HEK293 (cell line): ENCODE data around the gene MMS19.

ENCODE experiments used
- ZBTB1 ChIP-seq: fragments of 450-650 bp; formaldehyde crosslinking; IDR thresholded peaks from 2 replicates; pipeline ENCODE4 v1.5.1; 2016; ENCODE audit warnings: missing biosample characterization, missing genetic modification characterization
- ZNF248 ChIP-seq: fragments of 450-650 bp; formaldehyde crosslinking; IDR thresholded peaks from 2 replicates; pipeline ENCODE4 v1.5.1; 2017; ENCODE audit warnings: missing biosample characterization, missing genetic modification characterization
- ZNF600 ChIP-seq: fragments of 450-650 bp; formaldehyde crosslinking; IDR thresholded peaks from 2 replicates; pipeline ENCODE4 v1.5.1; 2016; ENCODE audit warnings: missing biosample characterization, missing genetic modification characterization
- ZNF670 ChIP-seq: fragments of 450-650 bp; formaldehyde crosslinking; IDR thresholded peaks from 2 replicates; pipeline ENCODE4 v1.5.1; 2016; ENCODE audit warnings: missing biosample characterization, missing genetic modification characterization, low read depth
- ZNF777 ChIP-seq: fragments of 450-650 bp; formaldehyde crosslinking; IDR thresholded peaks from 2 replicates; pipeline ENCODE4 v1.5.1; 2017; ENCODE audit warnings: missing biosample characterization, missing genetic modification characterization, borderline replicate concordance
- TF ChIP-seq, protein P1 (sequence below): fragments of 450-650 bp; formaldehyde crosslinking; IDR thresholded peaks from 2 replicates; pipeline ENCODE4 v1.5.1; 2016; ENCODE audit warnings: missing biosample characterization, missing genetic modification characterization
- TF ChIP-seq, protein P2 (sequence below): fragments of 450-650 bp; formaldehyde crosslinking; IDR thresholded peaks from 2 replicates; pipeline ENCODE4 v1.5.1; 2016; ENCODE audit warnings: missing biosample characterization, missing genetic modification characterization

DNA sequence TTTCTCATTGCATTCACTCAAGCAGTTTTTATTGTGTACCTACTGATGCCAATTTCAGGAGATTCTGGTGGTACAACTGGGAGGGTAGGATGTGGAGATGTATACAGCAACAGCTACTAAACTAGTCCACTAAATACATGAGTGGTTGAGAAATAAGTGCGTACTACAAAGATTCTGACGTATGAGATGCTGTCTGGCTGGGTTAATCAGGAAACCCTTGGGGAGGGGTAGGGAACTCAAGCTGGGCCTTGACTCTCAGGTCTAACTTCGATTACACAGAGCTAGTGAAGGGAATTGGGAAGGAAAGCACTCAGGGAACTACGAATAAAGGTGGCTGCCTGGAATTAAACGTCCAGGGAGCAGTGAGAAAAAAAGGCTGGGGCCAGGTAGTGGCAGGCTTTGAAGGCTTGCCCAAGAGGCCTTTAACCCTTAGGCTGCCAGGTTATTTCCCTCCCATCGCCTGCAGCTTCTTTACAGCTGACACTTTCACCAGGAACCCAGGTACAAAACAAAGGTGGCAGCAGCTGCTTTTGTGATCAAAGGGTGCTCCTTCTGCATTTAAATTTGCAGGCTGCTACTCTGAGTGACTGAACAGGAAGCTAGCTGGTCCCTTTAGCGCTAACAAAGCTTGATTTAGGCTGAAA lies 3.2 kb downstream of the MMS19 start:
- TF ChIP-seq ZNF777 (tag by site-specific recombination) (no peak), ZNF600 (no peak), ZNF248 (tag by site-specific recombination) (no peak), ZBTB1 (tag by site-specific recombination) (no peak), ZNF670 (no peak)
- TF ChIP-seq, protein P1, sequence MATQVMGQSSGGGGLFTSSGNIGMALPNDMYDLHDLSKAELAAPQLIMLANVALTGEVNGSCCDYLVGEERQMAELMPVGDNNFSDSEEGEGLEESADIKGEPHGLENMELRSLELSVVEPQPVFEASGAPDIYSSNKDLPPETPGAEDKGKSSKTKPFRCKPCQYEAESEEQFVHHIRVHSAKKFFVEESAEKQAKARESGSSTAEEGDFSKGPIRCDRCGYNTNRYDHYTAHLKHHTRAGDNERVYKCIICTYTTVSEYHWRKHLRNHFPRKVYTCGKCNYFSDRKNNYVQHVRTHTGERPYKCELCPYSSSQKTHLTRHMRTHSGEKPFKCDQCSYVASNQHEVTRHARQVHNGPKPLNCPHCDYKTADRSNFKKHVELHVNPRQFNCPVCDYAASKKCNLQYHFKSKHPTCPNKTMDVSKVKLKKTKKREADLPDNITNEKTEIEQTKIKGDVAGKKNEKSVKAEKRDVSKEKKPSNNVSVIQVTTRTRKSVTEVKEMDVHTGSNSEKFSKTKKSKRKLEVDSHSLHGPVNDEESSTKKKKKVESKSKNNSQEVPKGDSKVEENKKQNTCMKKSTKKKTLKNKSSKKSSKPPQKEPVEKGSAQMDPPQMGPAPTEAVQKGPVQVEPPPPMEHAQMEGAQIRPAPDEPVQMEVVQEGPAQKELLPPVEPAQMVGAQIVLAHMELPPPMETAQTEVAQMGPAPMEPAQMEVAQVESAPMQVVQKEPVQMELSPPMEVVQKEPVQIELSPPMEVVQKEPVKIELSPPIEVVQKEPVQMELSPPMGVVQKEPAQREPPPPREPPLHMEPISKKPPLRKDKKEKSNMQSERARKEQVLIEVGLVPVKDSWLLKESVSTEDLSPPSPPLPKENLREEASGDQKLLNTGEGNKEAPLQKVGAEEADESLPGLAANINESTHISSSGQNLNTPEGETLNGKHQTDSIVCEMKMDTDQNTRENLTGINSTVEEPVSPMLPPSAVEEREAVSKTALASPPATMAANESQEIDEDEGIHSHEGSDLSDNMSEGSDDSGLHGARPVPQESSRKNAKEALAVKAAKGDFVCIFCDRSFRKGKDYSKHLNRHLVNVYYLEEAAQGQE (tag by site-specific recombination), result no peak
- TF ChIP-seq, protein P2, sequence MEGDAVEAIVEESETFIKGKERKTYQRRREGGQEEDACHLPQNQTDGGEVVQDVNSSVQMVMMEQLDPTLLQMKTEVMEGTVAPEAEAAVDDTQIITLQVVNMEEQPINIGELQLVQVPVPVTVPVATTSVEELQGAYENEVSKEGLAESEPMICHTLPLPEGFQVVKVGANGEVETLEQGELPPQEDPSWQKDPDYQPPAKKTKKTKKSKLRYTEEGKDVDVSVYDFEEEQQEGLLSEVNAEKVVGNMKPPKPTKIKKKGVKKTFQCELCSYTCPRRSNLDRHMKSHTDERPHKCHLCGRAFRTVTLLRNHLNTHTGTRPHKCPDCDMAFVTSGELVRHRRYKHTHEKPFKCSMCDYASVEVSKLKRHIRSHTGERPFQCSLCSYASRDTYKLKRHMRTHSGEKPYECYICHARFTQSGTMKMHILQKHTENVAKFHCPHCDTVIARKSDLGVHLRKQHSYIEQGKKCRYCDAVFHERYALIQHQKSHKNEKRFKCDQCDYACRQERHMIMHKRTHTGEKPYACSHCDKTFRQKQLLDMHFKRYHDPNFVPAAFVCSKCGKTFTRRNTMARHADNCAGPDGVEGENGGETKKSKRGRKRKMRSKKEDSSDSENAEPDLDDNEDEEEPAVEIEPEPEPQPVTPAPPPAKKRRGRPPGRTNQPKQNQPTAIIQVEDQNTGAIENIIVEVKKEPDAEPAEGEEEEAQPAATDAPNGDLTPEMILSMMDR, result no peak
